GM12872 (cell line): ENCODE measurements around the gene KMO.

ENCODE experiments used
- TF ChIP-seq, protein P1 (sequence below): IDR thresholded peaks from 3 replicates; pipeline ENCODE4 v1.5.1; 2011; ENCODE audit warnings: low read depth, mild to moderate bottlenecking, low read length, moderate library complexity; ENCODE audit not compliant: insufficient read depth

KMO gene

DNA sequence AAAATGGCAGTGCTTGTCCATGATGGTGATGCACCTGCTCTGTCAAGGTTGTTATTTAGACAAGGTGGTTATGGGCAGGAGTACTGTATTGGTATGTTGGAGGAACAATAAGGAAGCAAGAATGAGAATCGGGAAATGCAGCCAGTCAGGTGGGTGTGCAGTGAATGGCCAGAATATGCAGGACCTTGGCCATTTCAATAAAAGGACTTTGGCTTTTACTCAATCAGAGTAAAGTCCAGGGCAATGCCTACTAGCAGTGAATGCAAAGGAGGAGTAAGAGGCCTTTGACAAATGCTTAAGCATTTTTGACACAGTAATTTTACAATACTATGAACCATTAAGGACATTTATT is 110.4 kb downstream of the KMO start:
- TF ChIP-seq, protein P1, sequence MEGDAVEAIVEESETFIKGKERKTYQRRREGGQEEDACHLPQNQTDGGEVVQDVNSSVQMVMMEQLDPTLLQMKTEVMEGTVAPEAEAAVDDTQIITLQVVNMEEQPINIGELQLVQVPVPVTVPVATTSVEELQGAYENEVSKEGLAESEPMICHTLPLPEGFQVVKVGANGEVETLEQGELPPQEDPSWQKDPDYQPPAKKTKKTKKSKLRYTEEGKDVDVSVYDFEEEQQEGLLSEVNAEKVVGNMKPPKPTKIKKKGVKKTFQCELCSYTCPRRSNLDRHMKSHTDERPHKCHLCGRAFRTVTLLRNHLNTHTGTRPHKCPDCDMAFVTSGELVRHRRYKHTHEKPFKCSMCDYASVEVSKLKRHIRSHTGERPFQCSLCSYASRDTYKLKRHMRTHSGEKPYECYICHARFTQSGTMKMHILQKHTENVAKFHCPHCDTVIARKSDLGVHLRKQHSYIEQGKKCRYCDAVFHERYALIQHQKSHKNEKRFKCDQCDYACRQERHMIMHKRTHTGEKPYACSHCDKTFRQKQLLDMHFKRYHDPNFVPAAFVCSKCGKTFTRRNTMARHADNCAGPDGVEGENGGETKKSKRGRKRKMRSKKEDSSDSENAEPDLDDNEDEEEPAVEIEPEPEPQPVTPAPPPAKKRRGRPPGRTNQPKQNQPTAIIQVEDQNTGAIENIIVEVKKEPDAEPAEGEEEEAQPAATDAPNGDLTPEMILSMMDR, result no peak

DNA sequence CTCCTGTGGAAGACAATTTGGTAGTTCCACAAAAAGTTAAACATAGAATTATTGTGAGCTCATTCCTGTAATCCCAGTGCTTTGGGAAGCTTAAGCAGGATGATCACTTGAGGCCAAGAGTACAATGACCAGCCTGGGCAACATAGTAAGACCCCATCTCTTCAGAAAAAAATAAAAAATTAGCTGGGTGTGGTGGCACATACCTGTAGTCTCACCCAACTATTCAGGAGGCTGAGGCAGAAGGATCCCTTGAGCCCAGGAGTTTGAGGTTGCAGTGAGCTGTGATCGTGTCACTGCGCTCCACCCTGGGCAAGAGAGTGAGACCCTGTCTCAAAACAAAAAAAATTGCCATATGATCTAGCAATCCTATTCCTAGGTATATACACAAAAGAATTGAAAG is 112.1 kb downstream of the KMO start:
- TF ChIP-seq, protein P1, result no peak

DNA sequence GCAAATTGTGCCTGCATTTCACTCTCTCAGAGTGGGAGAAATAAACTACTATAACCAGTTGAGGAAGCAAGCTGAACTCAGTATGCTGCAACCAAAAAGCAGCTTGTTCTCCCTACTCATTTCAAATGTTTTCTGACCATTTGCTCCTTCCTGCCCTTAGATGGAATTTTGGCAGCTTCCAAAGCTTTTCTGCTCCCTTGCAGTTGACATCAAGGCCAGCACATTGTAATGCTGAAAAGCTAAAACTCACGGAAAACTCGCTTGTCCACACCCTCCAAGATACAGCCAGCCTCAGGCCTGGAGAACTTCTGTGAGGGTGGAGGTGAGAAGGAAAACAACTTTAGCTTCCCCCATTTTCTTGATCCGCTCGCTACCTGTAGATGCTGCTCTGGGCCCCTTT is 113.0 kb downstream of the KMO start:
- TF ChIP-seq, protein P1, result no peak
